K562 (cell line): ENCODE results near the gene MFSD11. TPM values are rescaled to one million over a fixed set of nuclear protein-coding genes. Genes with fewer than 3 reads are reported as not detected.

Experiments used
- ATAC-seq: fragments of 200-7000 bp; cut with Tn5 transposase; 3 replicates; pipeline ENCODE4 v1.9.1; 2020; ENCODE audit warnings: moderate library complexity
- BruUV-seq: library from RNA; stranded (reverse); fragments of 400-500 nt; replicated peaks from 2 replicates; lab custom pipeline; 2021; lab: Mats Ljungman, UMichigan
- CTCF ChIA-PET: fragments of 300-600 bp; formaldehyde crosslinking; extraction: SDS; loops from one replicate; lab custom pipeline; 2021; ENCODE audit warnings: low intra/inter-chr PET ratio; lab: Yijun Ruan, JAX
- POLR2A ChIA-PET: fragments of 300-600, 350-650 bp; sonication (Branson Sonifier 250); formaldehyde crosslinking; extraction: SDS; loops from one replicate; lab custom pipeline; 2021; ENCODE audit warnings: antibody characterized with exemption, inconsistent platforms; lab: Yijun Ruan, JAX
- DNase-seq, 4 experiments: peaks; one replicate each; pipeline versions ENCODE4 v3.0.0 to v3.0.0-alpha.2; 2011 to 2018; ENCODE audit warnings: low spot score in 3 of 4, mixed read lengths in 3 of 4; ENCODE audit errors: extremely low read depth in 1 of 4
- FAIRE-seq: peaks from 2 replicates; lab custom pipeline; 2011; peaks lifted over from hg19 to GRCh38; lab: Jason Lieb, UNC
- H2AFZ ChIP-seq: 2 replicates; pipeline ENCODE4 v1.6.0; 2011; ENCODE audit warnings: low read depth, low read length, control low read depth, inconsistent platforms
- H3K27ac ChIP-seq: fragments of 200-600 bp; 3 replicates; pipeline ENCODE4 v1.8.0; 2011; ENCODE audit warnings: low read depth, mild to moderate bottlenecking, control low read depth, inconsistent platforms, low read length, moderate library complexity, mixed read lengths; ENCODE audit errors: extremely low read depth
- H3K27me3 ChIP-seq, 2 experiments: fragments of 300-600 bp in 1 of 2; 2 replicates in 1 of 2; 3 replicates in 1 of 2; pipeline versions ENCODE4 v1.6.0 to v1.8.0; 2011; ENCODE audit warnings: inconsistent platforms in 2 of 2, low read length in 2 of 2, mild to moderate bottlenecking in 1 of 2, mixed read lengths in 1 of 2, moderate library complexity in 1 of 2; ENCODE audit not compliant: control insufficient read depth in 2 of 2, insufficient read depth in 2 of 2
- H3K36me3 ChIP-seq: fragments of 300-600 bp; 3 replicates; pipeline ENCODE4 v1.8.0; 2011; ENCODE audit warnings: mild to moderate bottlenecking, low read length, inconsistent platforms; ENCODE audit not compliant: control insufficient read depth, insufficient read depth
- H3K4me1 ChIP-seq, 2 experiments: fragments of 200-600 bp in 1 of 2; replicated peaks in 1 of 2; 2 replicates in 1 of 2; 3 replicates in 1 of 2; pipeline versions ENCODE4 v1.5.1 to v1.8.0; 2011; ENCODE audit warnings: inconsistent platforms in 2 of 2, low read length in 2 of 2, mild to moderate bottlenecking in 1 of 2, mixed read lengths in 1 of 2, moderate library complexity in 1 of 2; ENCODE audit not compliant: control insufficient read depth in 2 of 2, insufficient read depth in 2 of 2
- H3K4me2 ChIP-seq: 2 replicates; pipeline ENCODE4 v1.6.1; 2011; ENCODE audit warnings: low read length, control low read depth, inconsistent platforms, mixed read lengths; ENCODE audit not compliant: insufficient read depth
- H3K4me3 ChIP-seq: fragments of 200-600 bp; sonication (generic), shearing (Covaris generic); 2 replicates; pipeline ENCODE4 v1.5.1; 2016; ENCODE audit warnings: control low read depth, inconsistent platforms
- H3K79me2 ChIP-seq: fragments of 200-600 bp; 3 replicates; pipeline ENCODE4 v1.8.0; 2011; ENCODE audit warnings: low read length, inconsistent platforms; ENCODE audit not compliant: control insufficient read depth, insufficient read depth
- H3K9ac ChIP-seq, 2 experiments: 2 replicates each; pipeline versions ENCODE4 v1.6.0 to v1.6.1; 2011; ENCODE audit warnings: low read depth in 2 of 2, low read length in 2 of 2, control low read depth in 1 of 2, inconsistent platforms in 1 of 2, mild to moderate bottlenecking in 1 of 2, mixed read lengths in 1 of 2; ENCODE audit not compliant: insufficient read depth in 1 of 2
- H3K9me1 ChIP-seq: one replicate; pipeline ENCODE4 v1.6.0; 2011; ENCODE audit warnings: inconsistent platforms, mild to moderate bottlenecking, low read length, moderate library complexity; ENCODE audit not compliant: control insufficient read depth, insufficient read depth
- H3K9me3 ChIP-seq: replicated peaks from 2 replicates; pipeline ENCODE4 v1.5.1; 2011; ENCODE audit warnings: low read depth, low read length, inconsistent platforms; ENCODE audit not compliant: control insufficient read depth, insufficient read depth
- H4K20me1 ChIP-seq: replicated peaks from 2 replicates; pipeline ENCODE4 v1.6.1; 2011; ENCODE audit warnings: low read length, inconsistent platforms, mixed read lengths; ENCODE audit not compliant: control insufficient read depth, insufficient read depth
- ATF6 ChIP-seq: sonication (generic); formaldehyde crosslinking; IDR thresholded peaks from 2 replicates; pipeline ENCODE4 v1.4.0; 2020; ENCODE audit warnings: mild to moderate bottlenecking, missing genetic modification reagents
- CEBPB ChIP-seq: fragments of 450-650 bp; IDR thresholded peaks from 2 replicates; pipeline ENCODE4 v1.6.1; 2016; ENCODE audit warnings: missing genetic modification characterization, missing compliant biosample characterization
- RFX1 ChIP-seq: fragments of 450-650 bp; IDR thresholded peaks from 2 replicates; pipeline ENCODE4 v1.6.1; 2016; ENCODE audit warnings: mild to moderate bottlenecking, moderate library complexity
- TGIF2 ChIP-seq: sonication (generic); formaldehyde crosslinking; IDR thresholded peaks from 2 replicates; pipeline ENCODE4 v1.8.1; 2022; ENCODE audit warnings: mild to moderate bottlenecking, missing genetic modification reagents, moderate library complexity
- XRCC5 ChIP-seq: fragments of 200-400 bp; formaldehyde crosslinking; IDR thresholded peaks from 2 replicates; pipeline ENCODE4 v1.6.1; 2017; ENCODE audit warnings: low read depth, mild to moderate bottlenecking, low read length
- ZC3H8 ChIP-seq: fragments of 450-650 bp; IDR thresholded peaks from 2 replicates; pipeline ENCODE4 v1.6.1; 2017
- ZKSCAN3 ChIP-seq: fragments of 250-450 bp; sonication (Bioruptor Pico); IDR thresholded peaks from 2 replicates; pipeline ENCODE4 v1.4.0; 2020
- ZNF431 ChIP-seq: sonication (generic); formaldehyde crosslinking; IDR thresholded peaks from 2 replicates; pipeline ENCODE4 v1.8.0; 2022; ENCODE audit warnings: mild to moderate bottlenecking, missing genetic modification reagents
- ZZZ3 ChIP-seq: fragments of 450-650 bp; IDR thresholded peaks from 2 replicates; pipeline ENCODE4 v1.6.1; 2016; ENCODE audit warnings: antibody characterized with exemption, mild to moderate bottlenecking, moderate library complexity
- WGBS: fragments of 100-300 bp; shearing (Covaris generic); methylation state at CpG from one replicate; pipeline ENCODE4 v1.1.6; 2016; ENCODE audit warnings: low coverage, mixed read lengths; ENCODE audit not compliant: insufficient coverage; ENCODE audit errors: missing lambda C conversion rate; 5-methylcytosine and 5-hydroxymethylcytosine counted together
- in situ Hi-C: fragments of 300-500 bp; cut with MboI; formaldehyde crosslinking; loops from 4 replicates; pipeline ENCODE4 v1.15.0; 2018; ENCODE audit warnings: inconsistent platforms, mixed read lengths
- intact Hi-C: fragments of 100-400 bp; cut with micrococcal nuclease; formaldehyde crosslinking; loops from 2 replicates; pipeline ENCODE4 v1.14.2; 2022
- polyA plus RNA-seq, 8 experiments: library from polyadenylated mRNA; depleted of rRNA in 4 of 8; stranded (reverse) in 5 of 8; unstranded in 3 of 8; fragments of >200 nt; fragmentation: Nextera tagmentation in 2 of 8; fragmentation: Illumina TruSeq in 1 of 8; extraction: Ambion mirVana in 2 of 8; extraction: Trizol in 1 of 8; gene quantifications; 2 replicates each; pipeline versions ENCODE4 v1.2.1 to v1.2.3, GENCODE V29; 2011 to 2014; ENCODE audit warnings: inconsistent platforms in 1 of 8, missing spikeins in 1 of 8
- total RNA-seq, 7 experiments: library from RNA; depleted of rRNA in 6 of 7; stranded (reverse); fragments of >200 nt in 6 of 7; fragmentation: Illumina TruSeq in 2 of 7; extraction: Trizol in 2 of 7; gene quantifications; 2 replicates each; pipeline versions ENCODE4 v1.2.1 to v1.2.3, GENCODE V29; 2011 to 2021; ENCODE audit warnings: low replicate concordance in 1 of 7
- TF ChIP-seq, protein P1 (sequence below), 2 experiments: fragments of 450-650 bp; IDR thresholded peaks; 2 replicates each; pipeline ENCODE4 v1.6.1; 2016
- TF ChIP-seq, protein P2 (sequence below), 2 experiments: fragments of 450-650 bp in 1 of 2; sonication (generic) in 1 of 2; formaldehyde crosslinking in 1 of 2; IDR thresholded peaks; 2 replicates each; pipeline versions ENCODE4 v1.7.1 to v1.9.0; 2016 to 2022; ENCODE audit warnings: inconsistent platforms in 1 of 2, mild to moderate bottlenecking in 1 of 2, missing genetic modification reagents in 1 of 2

MFSD11 gene
- total and polyA plus RNA-seq, 9 of the 15 experiments (the other 6 are each of a cell fraction or from before 2014, with no cell fraction given) = 14.4 to 24.5 (median 19.9) TPM

DNA sequence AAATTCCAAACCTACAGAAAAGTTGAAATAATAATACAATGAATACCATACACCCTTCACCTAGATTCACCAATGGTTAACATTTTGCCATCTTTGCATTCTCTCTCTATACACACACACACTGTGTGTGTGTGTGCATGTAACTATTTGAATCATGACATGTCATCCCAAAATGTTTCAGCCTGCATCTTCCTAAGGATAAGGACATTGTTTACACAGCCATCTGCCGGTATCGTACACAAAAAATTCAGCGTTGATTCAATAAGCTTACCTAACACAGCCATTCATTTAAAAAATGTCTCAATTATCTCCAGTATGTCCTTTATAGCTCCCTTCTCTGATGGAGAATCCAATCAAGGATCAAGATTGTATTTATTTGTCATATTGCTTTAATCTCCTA is 31.1 kb upstream of the MFSD11 start:
- Histone ChIP-seq H3K4me3 (no peak overlapping the region), H3K4me1 (peaks cover 23 to 35% of the 10 kb centered on the region in 2 experiments; a peak in 4 of 5 replicates), H3K79me2 (no peaks in the 10 kb centered on the region), H3K9me3 (no peaks in the 10 kb centered on the region), H3K4me2 (no peak overlapping the region), H3K9me1 (no peaks in the 10 kb centered on the region), H3K9ac (no peak overlapping the region), H4K20me1 (peaks cover 5% of the 10 kb centered on the region; the same call in 1 of the 2 replicates), H3K27ac (no peak overlapping the region), H3K27me3 (no peaks in the 10 kb centered on the region), H2AFZ (no peak overlapping the region), H3K36me3 (no peaks in the 10 kb centered on the region)
- intact Hi-C loops (no loop called here), in situ Hi-C loops (no loop called here)
- DNase-seq (no peak), ATAC-seq (no peak), FAIRE-seq (no peak)
- 86% methylated on average over 3 of the region's 3 CpGs for WGBS
- POLR2A ChIA-PET = interaction anchor here (1.1 kb wide), 1 partner anchor 11 kb away, joined by 3 read pairs; no protein-coding TSS in a partner anchor
- CTCF ChIA-PET = no interaction called here
- BruUV-seq = no TSS peak
- TF ChIP-seq ATF6 (CRISPR knock-in tag) (no peak), XRCC5 (no peak), RFX1 (no peak), ZNF431 (CRISPR knock-in tag) (no peak), CEBPB (tag) (no peak), ZKSCAN3 (CRISPR knock-in tag) (no peak), ZC3H8 (no peak), TGIF2 (CRISPR knock-in tag) (no peak), ZZZ3 (no peak)
- TF ChIP-seq, protein P1, sequence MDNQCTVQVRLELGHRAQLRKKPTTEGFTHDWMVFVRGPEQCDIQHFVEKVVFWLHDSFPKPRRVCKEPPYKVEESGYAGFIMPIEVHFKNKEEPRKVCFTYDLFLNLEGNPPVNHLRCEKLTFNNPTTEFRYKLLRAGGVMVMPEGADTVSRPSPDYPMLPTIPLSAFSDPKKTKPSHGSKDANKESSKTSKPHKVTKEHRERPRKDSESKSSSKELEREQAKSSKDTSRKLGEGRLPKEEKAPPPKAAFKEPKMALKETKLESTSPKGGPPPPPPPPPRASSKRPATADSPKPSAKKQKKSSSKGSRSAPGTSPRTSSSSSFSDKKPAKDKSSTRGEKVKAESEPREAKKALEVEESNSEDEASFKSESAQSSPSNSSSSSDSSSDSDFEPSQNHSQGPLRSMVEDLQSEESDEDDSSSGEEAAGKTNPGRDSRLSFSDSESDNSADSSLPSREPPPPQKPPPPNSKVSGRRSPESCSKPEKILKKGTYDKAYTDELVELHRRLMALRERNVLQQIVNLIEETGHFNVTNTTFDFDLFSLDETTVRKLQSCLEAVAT (IDR thresholded peaks at IDR 0.05) = no peak
- TF ChIP-seq, protein P2, sequence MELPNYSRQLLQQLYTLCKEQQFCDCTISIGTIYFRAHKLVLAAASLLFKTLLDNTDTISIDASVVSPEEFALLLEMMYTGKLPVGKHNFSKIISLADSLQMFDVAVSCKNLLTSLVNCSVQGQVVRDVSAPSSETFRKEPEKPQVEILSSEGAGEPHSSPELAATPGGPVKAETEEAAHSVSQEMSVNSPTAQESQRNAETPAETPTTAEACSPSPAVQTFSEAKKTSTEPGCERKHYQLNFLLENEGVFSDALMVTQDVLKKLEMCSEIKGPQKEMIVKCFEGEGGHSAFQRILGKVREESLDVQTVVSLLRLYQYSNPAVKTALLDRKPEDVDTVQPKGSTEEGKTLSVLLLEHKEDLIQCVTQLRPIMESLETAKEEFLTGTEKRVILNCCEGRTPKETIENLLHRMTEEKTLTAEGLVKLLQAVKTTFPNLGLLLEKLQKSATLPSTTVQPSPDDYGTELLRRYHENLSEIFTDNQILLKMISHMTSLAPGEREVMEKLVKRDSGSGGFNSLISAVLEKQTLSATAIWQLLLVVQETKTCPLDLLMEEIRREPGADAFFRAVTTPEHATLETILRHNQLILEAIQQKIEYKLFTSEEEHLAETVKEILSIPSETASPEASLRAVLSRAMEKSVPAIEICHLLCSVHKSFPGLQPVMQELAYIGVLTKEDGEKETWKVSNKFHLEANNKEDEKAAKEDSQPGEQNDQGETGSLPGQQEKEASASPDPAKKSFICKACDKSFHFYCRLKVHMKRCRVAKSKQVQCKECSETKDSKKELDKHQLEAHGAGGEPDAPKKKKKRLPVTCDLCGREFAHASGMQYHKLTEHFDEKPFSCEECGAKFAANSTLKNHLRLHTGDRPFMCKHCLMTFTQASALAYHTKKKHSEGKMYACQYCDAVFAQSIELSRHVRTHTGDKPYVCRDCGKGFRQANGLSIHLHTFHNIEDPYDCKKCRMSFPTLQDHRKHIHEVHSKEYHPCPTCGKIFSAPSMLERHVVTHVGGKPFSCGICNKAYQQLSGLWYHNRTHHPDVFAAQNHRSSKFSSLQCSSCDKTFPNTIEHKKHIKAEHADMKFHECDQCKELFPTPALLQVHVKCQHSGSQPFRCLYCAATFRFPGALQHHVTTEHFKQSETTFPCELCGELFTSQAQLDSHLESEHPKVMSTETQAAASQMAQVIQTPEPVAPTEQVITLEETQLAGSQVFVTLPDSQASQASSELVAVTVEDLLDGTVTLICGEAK (IDR thresholded peaks at IDR 0.05) = no peak
- TF ChIP-seq, protein P2 (CRISPR knock-in tag; IDR thresholded peaks at IDR 0.05) = no peak
